ENCODE measurements around the gene SMTNL1. TPM values are rescaled to one million over a fixed set of nuclear protein-coding genes. Genes with fewer than 3 reads are reported as not detected.

SMTNL1 gene
- polyA plus RNA-seq, 1 of the 3 experiments (the other 2 are of a cell fraction) = not detected

DNA sequence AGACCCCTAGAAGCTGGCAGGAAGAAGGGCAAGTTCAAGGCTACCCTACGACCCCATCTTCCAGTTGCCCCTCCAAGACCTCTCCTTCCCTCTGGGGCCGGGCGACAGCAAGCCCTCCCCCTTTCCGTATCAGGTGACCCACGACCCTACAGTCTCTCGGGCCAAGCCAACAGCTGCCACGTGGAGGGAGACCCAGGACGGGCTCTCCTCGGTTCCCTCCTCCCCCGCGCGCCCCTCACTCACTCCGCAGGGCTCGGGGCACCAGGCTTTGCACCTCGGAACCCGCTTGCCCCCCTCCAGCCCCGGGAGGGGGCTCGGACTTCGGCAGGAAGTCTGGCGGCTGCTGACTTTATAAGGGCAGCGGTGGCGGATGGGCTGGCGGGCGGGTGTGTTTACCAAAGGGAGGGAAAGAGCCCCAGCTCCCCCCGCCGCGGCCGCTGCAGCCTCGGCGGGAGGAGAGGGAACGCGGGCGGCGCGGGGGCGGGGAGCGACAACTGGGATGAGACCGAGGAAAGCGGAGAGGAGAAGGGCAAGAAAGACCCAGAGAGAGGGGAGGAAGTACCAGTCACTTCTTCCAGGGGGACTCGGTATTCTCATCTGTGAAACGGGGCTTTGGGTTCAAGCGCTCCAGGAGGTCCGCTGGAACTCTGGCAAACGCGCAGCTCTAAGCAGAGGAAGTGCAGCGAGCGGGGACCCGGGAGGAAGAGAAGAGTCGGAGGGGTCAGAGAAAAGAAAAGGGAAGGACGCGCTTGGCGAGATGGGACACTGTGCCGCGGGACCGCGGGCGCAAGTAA, 22.7 kb upstream of the SMTNL1 start:
- 1% methylated on average over 51 of the region's 57 CpGs for WGBS (ENCODE audit: low lambda C conversion rate)
- H3K27me3 ChIP-seq (ENCODE audit: insufficient read depth) = no peaks in the 10 kb centered on the region
- no peak for TF ChIP-seq SMC3 (IDR thresholded peaks at IDR 0.05; ENCODE audit: low read depth, low read length)
- no peak for TF ChIP-seq RAD21 (IDR thresholded peaks at IDR 0.05; ENCODE audit: low read length)
- TF ChIP-seq, protein P1, sequence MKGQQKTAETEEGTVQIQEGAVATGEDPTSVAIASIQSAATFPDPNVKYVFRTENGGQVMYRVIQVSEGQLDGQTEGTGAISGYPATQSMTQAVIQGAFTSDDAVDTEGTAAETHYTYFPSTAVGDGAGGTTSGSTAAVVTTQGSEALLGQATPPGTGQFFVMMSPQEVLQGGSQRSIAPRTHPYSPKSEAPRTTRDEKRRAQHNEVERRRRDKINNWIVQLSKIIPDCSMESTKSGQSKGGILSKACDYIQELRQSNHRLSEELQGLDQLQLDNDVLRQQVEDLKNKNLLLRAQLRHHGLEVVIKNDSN (IDR thresholded peaks at IDR 0.05; ENCODE audit: borderline replicate concordance, low read depth) = 0 out of 2 replicates have a peak, but pooled peaks have one; percentile 9
- TF ChIP-seq, protein P2, sequence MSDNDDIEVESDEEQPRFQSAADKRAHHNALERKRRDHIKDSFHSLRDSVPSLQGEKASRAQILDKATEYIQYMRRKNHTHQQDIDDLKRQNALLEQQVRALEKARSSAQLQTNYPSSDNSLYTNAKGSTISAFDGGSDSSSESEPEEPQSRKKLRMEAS (IDR thresholded peaks at IDR 0.05; ENCODE audit: low read depth) = 0 out of 2 replicates have a peak, but pooled peaks have one; percentile 13
- no peak overlapping the region; a peak in 1 of 4 replicates for H3K27ac ChIP-seq (ENCODE audit: low read depth in 2 of 2, low read length in 1 of 2)
- H2AFZ ChIP-seq (ENCODE audit: low read depth) = peak overlapping the region; percentile 85
- H3K9ac ChIP-seq = peak overlapping the region; percentile 40
- ChIA-PET CTCF (interaction anchor here (0.8 to 6.9 kb wide), 15 partner anchors 13 to 169 kb away, joined by 3 to 106 read pairs (median 7); partner anchors contain the start of genes RTN4RL2, TIMM10 and UBE2L6), POLR2A (interaction anchor here (0.8 to 1.9 kb wide), 3 partner anchors 12 to 21 kb away, joined by 3 to 5 read pairs (median 3); no protein-coding TSS in a partner anchor)
- H3K4me2 ChIP-seq = peak overlapping the region; percentile 94
- H3K4me1 ChIP-seq (ENCODE audit: control insufficient read depth in 1 of 2, insufficient read depth in 2 of 2, low read depth in 1 of 2, low read length in 1 of 2) = peaks cover 0 to 9% of the 10 kb centered on the region in 2 experiments; a peak in 1 of 4 replicates
- no peaks in the 10 kb centered on the region for H3K79me2 ChIP-seq (ENCODE audit: insufficient read depth)
- H3K36me3 ChIP-seq (replicated peaks in 1 of 2; ENCODE audit: control insufficient read depth in 1 of 2, insufficient read depth in 2 of 2, low read length in 1 of 2) = no peaks in the 10 kb centered on the region
- no peaks in the 10 kb centered on the region for H4K20me1 ChIP-seq (ENCODE audit: insufficient read depth)
- H3F3A ChIP-seq (replicated peaks; ENCODE audit: insufficient read depth) = no peaks in the 10 kb centered on the region
- H3K9me2 ChIP-seq = no peaks in the 10 kb centered on the region
- H3K4me3 ChIP-seq (ENCODE audit: low read depth in 2 of 2, low read length in 1 of 2) = peak overlapping the region; percentile 69 to 78
- DNase-seq = peak; percentile 79
- H3K9me3 ChIP-seq = no peaks in the 10 kb centered on the region

DNA sequence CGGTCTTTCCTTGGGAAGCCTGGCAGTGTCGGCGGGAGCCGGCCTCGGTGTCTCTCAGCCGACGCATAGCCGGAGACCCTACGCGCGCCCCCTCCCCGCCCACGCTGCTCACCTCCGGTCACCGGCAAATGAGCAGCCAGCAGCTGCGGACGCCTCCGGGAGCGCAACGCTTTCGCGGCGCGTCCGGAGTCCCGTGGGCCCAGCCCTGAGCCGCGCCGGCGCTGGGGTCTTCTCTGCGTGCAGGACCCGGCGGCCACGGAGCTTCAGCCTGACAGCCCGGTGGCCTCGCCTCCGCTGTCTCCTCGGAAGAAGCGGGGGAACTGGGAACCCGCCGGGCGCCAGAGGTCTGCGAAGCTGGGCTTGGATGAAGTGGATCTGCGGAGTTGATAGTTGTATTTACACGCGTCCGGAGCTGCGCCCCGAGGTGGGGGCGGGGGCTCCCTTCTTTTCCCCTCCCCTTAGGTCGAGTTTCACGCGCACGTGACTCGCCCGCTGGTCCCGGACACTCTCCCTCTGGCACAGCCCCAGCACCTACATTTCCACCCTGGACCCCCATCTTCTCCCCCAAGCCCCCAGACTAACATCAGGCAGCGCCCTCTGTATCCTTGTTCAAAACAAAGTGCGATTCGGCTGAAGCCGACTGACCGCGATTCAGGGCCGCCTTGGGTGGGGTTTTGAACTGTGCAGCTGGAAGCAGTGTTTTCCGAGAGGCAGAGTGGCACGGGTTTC, 21.9 kb upstream of the SMTNL1 start, which contains the start of gene SLC43A1:
Gene SLC43A1, minus strand, starts transcription at position 371 of the 729 bp plus-strand sequence. CDS start 1,591 bp downstream, outside the sequence.
- Histone ChIP-seq H3K27me3 (ENCODE audit: insufficient read depth) (no peaks in the 10 kb centered on the region), H3K9me3 (no peaks in the 10 kb centered on the region), H3K36me3 (replicated peaks in 1 of 2; ENCODE audit: control insufficient read depth in 1 of 2, insufficient read depth in 2 of 2, low read length in 1 of 2) (no peaks in the 10 kb centered on the region), H3K27ac (ENCODE audit: low read depth in 2 of 2, low read length in 1 of 2) (no peak within 1 kb of the TSS; a peak in 1 of 4 replicates), H3K9me2 (no peaks in the 10 kb centered on the region), H3K79me2 (ENCODE audit: insufficient read depth) (no peaks in the 10 kb centered on the region), H3K4me3 (ENCODE audit: low read depth in 2 of 2, low read length in 1 of 2) (peak within 1 kb of the TSS; percentile 69 to 78), H3K4me1 (ENCODE audit: control insufficient read depth in 1 of 2, insufficient read depth in 2 of 2, low read depth in 1 of 2, low read length in 1 of 2) (peaks cover 0 to 9% of the 10 kb centered on the region in 2 experiments; a peak in 1 of 4 replicates), H3F3A (replicated peaks; ENCODE audit: insufficient read depth) (no peaks in the 10 kb centered on the region), H2AFZ (ENCODE audit: low read depth) (peak within 1 kb of the TSS; percentile 85), H3K9ac (peak within 1 kb of the TSS; percentile 40), H4K20me1 (ENCODE audit: insufficient read depth) (no peaks in the 10 kb centered on the region), H3K4me2 (peak within 1 kb of the TSS; percentile 94)
- DNase-seq = peak; percentile 74
- 3% methylated on average over 23 of the region's 66 CpGs for WGBS (ENCODE audit: low lambda C conversion rate)
- POLR2A ChIA-PET = interaction anchor here (0.8 to 1.9 kb wide), 3 partner anchors 11 to 22 kb away, joined by 3 to 5 read pairs (median 3); no protein-coding TSS in a partner anchor
- CTCF ChIA-PET = interaction anchor here (0.7 to 6.9 kb wide), 13 partner anchors 13 to 170 kb away, joined by 3 to 106 read pairs (median 14); partner anchors contain the start of genes RTN4RL2, TIMM10 and UBE2L6
- no peak for TF ChIP-seq ELF1 (IDR thresholded peaks at IDR 0.05)
- no peak for TF ChIP-seq MEF2A (IDR thresholded peaks at IDR 0.05; ENCODE audit: borderline replicate concordance, low read depth)
- TF ChIP-seq FOXM1 (IDR thresholded peaks at IDR 0.05; ENCODE audit: low read depth) = no peak
- no peak for TF ChIP-seq TCF12 (IDR thresholded peaks at IDR 0.05)
- TF ChIP-seq, protein P3, sequence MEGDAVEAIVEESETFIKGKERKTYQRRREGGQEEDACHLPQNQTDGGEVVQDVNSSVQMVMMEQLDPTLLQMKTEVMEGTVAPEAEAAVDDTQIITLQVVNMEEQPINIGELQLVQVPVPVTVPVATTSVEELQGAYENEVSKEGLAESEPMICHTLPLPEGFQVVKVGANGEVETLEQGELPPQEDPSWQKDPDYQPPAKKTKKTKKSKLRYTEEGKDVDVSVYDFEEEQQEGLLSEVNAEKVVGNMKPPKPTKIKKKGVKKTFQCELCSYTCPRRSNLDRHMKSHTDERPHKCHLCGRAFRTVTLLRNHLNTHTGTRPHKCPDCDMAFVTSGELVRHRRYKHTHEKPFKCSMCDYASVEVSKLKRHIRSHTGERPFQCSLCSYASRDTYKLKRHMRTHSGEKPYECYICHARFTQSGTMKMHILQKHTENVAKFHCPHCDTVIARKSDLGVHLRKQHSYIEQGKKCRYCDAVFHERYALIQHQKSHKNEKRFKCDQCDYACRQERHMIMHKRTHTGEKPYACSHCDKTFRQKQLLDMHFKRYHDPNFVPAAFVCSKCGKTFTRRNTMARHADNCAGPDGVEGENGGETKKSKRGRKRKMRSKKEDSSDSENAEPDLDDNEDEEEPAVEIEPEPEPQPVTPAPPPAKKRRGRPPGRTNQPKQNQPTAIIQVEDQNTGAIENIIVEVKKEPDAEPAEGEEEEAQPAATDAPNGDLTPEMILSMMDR (IDR thresholded peaks at IDR 0.05) = no peak
- TF ChIP-seq, protein P2 (IDR thresholded peaks at IDR 0.05; ENCODE audit: low read depth) = peak; percentile 69; the same call in 1 of the 2 replicates
- TF ChIP-seq, protein P4, sequence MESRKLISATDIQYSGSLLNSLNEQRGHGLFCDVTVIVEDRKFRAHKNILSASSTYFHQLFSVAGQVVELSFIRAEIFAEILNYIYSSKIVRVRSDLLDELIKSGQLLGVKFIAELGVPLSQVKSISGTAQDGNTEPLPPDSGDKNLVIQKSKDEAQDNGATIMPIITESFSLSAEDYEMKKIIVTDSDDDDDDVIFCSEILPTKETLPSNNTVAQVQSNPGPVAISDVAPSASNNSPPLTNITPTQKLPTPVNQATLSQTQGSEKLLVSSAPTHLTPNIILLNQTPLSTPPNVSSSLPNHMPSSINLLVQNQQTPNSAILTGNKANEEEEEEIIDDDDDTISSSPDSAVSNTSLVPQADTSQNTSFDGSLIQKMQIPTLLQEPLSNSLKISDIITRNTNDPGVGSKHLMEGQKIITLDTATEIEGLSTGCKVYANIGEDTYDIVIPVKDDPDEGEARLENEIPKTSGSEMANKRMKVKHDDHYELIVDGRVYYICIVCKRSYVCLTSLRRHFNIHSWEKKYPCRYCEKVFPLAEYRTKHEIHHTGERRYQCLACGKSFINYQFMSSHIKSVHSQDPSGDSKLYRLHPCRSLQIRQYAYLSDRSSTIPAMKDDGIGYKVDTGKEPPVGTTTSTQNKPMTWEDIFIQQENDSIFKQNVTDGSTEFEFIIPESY (IDR thresholded peaks at IDR 0.05; ENCODE audit: borderline replicate concordance, low read depth) = no peak
- TF ChIP-seq RXRA (IDR thresholded peaks at IDR 0.05; ENCODE audit: borderline replicate concordance, low read depth) = no peak
- TF ChIP-seq, protein P5, sequence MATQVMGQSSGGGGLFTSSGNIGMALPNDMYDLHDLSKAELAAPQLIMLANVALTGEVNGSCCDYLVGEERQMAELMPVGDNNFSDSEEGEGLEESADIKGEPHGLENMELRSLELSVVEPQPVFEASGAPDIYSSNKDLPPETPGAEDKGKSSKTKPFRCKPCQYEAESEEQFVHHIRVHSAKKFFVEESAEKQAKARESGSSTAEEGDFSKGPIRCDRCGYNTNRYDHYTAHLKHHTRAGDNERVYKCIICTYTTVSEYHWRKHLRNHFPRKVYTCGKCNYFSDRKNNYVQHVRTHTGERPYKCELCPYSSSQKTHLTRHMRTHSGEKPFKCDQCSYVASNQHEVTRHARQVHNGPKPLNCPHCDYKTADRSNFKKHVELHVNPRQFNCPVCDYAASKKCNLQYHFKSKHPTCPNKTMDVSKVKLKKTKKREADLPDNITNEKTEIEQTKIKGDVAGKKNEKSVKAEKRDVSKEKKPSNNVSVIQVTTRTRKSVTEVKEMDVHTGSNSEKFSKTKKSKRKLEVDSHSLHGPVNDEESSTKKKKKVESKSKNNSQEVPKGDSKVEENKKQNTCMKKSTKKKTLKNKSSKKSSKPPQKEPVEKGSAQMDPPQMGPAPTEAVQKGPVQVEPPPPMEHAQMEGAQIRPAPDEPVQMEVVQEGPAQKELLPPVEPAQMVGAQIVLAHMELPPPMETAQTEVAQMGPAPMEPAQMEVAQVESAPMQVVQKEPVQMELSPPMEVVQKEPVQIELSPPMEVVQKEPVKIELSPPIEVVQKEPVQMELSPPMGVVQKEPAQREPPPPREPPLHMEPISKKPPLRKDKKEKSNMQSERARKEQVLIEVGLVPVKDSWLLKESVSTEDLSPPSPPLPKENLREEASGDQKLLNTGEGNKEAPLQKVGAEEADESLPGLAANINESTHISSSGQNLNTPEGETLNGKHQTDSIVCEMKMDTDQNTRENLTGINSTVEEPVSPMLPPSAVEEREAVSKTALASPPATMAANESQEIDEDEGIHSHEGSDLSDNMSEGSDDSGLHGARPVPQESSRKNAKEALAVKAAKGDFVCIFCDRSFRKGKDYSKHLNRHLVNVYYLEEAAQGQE (IDR thresholded peaks at IDR 0.05; ENCODE audit: low read depth, low read length) = no peak
- no peak for TF ChIP-seq RCOR1 (IDR thresholded peaks at IDR 0.05; ENCODE audit: low read length)
- no peak for TF ChIP-seq SIN3A (IDR thresholded peaks at IDR 0.05; ENCODE audit: borderline replicate concordance, low read depth, low read length)

Data from SK-N-SH (cell line).